HG03521 (cell line): Measurements from ENCODE around the gene NHSL2.
"Not testable (repeated sequence)": the region's sequence is repeated elsewhere in the genome, so short reads cannot be mapped to it uniquely, and the experiment has no call there.

Source experiments
- ATAC-seq: cut with Tn5 transposase; IDR thresholded peaks from one replicate; pipeline ENCODE4 v1.9.1; 2021; ENCODE audit warnings: mild to moderate bottlenecking, moderate library complexity; ENCODE audit not compliant: unreplicated experiment

NHSL2 gene

DNA sequence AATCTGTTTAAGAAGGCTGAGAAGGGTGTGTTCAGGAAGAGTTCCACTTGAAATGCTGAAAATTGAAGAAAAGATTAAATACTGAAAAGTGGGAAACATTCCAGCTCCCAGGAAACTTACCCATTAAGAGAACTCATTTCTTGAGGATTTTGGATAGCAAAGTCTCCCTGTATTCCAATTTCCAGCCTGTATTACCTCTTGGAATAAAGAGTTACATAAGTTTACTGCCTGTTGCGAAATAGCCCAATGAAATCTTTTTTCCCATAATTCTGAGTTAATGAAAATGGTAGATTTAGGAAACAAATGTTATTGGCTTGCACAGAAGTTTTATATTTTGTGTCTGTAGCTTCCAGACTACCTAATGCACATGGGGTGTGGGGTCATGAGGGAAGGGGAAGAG, 12.0 kb downstream of the NHSL2 start:
- ATAC-seq = no peak

DNA sequence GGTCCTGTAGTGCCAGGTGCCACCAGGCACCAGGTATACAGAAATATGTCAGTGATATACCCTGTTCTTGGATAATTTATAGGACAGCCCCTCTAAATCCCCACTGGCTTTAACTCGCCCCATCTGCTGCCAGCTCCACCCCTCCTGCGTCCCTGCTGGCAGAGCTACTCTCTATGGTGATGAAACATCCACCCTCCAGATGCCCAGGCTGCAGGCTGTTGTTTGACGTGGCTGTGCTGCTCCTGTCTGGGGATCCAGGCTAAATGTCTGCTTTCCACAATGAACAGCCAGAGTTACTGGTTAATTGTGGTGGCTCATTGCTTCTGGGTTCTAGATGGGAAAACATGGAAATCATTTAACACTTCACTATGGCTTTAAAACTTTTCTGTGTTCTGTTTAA, 12.9 kb downstream of the NHSL2 start:
- ATAC-seq = no peak

GRCh38 chrX:71927040-71927439, 16.4 kb downstream of the NHSL2 start:
- ATAC-seq = no peak

GRCh38 chrX:71928856-71929255, 18.2 kb downstream of the NHSL2 start:
- ATAC-seq = no peak

GRCh38 chrX:71930298-71930697, 19.7 kb downstream of the NHSL2 start:
- ATAC-seq = no peak

DNA sequence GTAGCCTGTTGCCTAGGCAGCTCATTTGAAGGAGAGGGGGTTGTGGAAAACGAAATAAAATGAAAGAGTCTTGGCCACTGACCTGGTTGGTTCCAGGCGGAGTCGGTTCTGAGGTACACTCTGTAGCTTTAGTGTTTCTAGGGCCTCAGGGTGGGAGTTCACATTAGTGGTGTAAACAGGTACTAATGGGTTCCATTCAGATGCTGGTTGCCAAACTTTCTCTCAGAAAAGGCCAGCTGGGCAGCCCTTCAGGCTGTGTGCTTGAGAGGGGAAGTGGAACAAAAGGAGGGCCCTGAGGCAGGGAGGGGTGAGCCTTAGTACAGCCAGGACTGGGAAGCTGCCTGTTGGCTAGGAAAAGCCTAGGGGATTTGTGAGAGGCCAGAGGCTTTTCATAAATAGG, 24.8 kb downstream of the NHSL2 start:
- no peak for ATAC-seq

GRCh38 chrX:71936632-71937031, 26.0 kb downstream of the NHSL2 start:
- no peak for ATAC-seq

DNA sequence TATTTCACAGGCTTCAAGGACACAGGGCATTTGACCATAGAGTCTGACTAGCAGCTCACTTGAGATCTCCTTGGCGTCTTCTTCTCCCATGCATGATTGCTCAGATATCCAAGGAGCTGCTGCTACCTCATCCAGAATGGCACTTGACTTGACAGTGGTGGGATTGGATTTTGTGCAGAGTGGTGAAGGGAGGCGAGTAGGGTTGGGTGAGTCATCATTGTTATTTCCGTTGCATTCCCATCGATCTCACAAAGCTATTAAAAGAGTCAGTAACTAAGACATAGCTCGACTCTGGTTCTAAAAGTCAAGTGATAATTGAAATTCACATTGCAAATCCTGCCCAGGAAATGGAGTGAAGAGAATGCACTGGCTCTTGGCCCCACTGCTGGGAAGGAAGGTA, 27.7 kb downstream of the NHSL2 start:
- ATAC-seq = no peak

DNA sequence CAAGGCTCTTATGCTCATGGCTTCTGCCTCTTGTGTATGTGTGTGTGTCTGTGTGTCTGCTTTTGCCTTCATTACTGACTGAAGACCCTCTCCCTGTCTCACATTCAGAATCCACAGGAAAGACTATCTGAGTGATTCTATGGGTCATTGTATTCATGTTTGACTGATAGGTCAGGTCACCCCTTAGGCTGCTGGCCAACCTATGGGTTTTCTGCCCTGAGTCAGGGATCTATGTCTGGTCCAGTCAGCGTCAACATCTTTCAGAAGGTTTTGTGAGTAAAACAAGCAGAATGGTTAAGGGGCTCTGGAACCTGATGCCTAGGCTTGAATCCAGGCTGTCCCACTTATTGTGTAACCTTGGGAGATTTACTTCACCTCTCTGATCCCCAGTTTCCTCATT, 30.5 kb downstream of the NHSL2 start:
- no peak for ATAC-seq

DNA sequence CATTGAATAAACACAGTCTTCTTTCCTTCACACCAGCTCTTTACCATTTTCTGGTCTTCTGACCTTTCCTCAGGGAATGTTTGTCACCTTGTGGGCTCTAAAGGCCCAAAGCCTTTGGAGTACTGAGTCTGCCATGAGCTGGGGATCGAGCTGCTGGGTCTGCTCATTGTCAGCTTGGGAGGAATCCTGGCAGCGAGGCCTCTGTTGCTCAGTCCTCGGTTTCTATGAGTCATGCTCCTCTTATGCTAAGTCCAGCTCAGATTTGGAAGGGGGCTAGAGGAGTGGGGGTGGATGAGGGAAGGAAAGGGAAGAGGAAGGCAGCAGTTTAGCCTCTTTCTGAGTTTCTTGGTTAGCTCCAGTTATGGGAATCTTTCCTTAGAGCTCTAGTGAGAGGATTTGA, 31.1 kb downstream of the NHSL2 start:
- no peak for ATAC-seq

DNA sequence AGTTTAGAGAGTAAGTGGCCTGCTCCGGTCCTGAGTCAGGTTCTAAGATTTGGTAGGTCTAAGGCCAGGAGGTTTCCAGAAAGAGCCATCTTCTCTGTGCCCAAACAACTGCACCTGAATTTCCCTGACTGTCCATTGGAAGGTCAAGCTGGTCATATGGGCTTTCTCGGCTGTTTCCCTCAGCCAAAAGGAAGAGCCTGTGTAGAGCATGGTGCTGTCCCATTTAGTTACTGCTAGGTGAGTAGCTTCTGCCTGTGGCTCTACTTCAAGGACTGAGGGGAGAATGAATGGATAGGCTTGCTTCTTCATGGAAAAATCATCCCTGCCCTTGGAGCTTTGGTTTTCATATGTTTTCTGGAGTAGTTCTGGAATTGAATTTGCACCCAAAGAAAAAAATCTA, 33.7 kb downstream of the NHSL2 start:
- ATAC-seq = no peak

- no peak for ATAC-seq
Observed at GRCh38 chrX:71945237-71945805, 34.7 kb downstream of the NHSL2 start.

GRCh38 chrX:71949363-71949762, 38.7 kb downstream of the NHSL2 start:
- ATAC-seq = no peak

GRCh38 chrX:71949844-71950445, 39.3 kb downstream of the NHSL2 start:
- ATAC-seq = no peak

DNA sequence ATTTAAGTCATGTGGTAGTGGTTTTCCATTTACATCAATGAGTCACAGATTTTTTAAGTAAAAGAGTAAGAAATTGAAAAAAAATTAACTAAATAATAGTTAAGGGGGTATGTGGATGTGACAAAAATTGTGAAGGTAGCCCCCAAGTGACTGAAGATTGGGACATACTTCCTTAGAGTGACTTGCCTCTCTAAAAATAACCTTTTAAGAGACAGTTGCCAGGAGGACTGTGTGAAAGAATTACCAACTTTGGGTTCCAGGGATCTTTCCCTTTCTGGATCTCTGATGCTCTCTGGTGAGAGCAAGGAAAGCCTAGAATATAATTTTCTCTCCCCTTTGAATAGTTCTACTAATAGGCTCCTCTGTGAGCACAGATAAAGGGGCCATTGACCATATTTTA, 42.7 kb downstream of the NHSL2 start:
- no peak for ATAC-seq

GRCh38 chrX:71953946-71954345, 43.3 kb downstream of the NHSL2 start:
- no peak for ATAC-seq

DNA sequence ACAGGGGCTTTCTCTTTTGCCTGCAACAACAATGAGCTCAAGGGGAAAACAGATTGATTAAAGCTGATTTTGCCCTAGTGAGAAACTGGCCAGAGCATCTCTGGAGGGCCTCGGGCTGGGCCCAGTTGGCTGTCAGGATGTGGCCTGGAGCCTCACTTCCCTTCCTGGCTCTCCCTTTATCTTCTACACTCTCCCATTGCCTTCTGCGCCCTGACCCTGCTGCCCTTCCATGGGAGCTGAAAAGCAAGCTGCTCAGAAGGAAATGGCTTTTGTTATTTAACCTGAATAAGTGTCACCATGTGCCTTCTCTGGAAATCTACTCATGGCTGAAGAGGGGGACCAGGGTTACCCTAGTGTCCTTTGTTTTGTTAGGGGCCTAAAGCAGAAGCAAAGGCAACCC, 43.8 kb downstream of the NHSL2 start:
- no peak for ATAC-seq

GRCh38 chrX:71955530-71956120, 45.0 kb downstream of the NHSL2 start:
- no peak for ATAC-seq

GRCh38 chrX:71958281-71958675, 47.6 kb downstream of the NHSL2 start:
- ATAC-seq = no peak

DNA sequence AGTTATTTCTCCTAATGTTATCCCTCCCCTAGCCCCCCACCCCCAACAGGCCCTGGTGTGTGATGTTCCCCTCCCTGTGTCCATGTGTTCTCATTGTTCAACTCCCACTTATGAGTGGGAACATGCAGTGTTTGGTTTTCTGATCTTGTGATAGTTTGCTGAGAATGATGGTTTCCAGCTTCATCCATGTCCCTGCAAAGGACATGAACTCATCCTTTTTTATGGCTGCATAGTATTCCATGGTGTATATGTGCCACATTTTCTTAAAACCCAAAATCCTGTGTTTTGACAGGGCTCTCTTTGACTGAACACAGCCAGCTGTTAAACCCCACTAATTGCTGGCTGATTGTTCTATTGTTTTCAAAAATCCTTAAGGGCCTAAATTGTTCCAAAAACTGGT, 53.5 kb downstream of the NHSL2 start:
- not testable (repeated sequence) for ATAC-seq

- no peak for ATAC-seq
Observed at GRCh38 chrX:71974916-71975315, 64.3 kb downstream of the NHSL2 start.

GRCh38 chrX:71976753-71977152, 66.1 kb downstream of the NHSL2 start:
- no peak for ATAC-seq

DNA sequence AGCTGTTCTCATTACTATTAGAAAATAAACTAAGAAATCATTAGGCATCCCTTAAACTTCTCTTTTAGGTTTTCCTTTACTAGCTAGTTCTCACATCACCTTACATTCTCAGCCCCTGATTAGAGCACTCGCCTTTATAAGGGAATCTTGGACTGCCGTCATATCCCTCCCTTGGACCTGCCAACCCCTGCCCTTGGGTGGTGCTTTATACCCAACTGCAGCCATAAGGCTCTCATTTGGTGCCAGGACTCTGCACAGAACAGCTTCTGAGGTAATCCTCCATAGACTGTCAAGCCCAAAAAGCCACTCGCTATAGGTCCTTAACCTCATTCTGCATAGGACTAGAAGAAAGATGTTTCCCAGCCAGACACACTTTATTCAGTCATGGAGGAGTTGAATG, 67.5 kb downstream of the NHSL2 start:
- ATAC-seq = no peak
